ENCODE results near the gene HSPB2. TPM values are rescaled to one million over a fixed set of nuclear protein-coding genes. Genes with fewer than 3 reads are reported as not detected.

HSPB2 gene
- total and polyA plus RNA-seq, 10 of the 15 experiments (the other 5 are each of a cell fraction or from before 2014, with no cell fraction given): not detected

Small RNA genes within 50 kb of the gene (small RNA-seq; reads per million reads assigned to genes)
- gene C11orf52 (not detected), gene GNG5P3 (not detected), gene RNA5SP351 (0.12 reads per million), gene RPL37AP8 (0.16 reads per million)

Other genes with a start within 250 kb of the HSPB2 start
Only the 7 nearest of the 12 such genes appear.
- gene ALG9, start 41.2 kb upstream of the HSPB2 start, total RNA-seq (2014; rRNA removed): 26.8 and 31.0 TPM in 2 replicates
- gene ALG9, start 41.2 kb upstream of the HSPB2 start, total RNA-seq (2014; rRNA removed; fragmentation: Illumina TruSeq; extraction: Trizol): 25.4 and 27.4 TPM in 2 replicates
- gene ALG9, start 41.2 kb upstream of the HSPB2 start, total RNA-seq (2021): 22.5 and 22.7 TPM in 2 replicates
- 41.6 and 44.5 TPM in 2 replicates for gene ALG9, start 41.2 kb upstream of the HSPB2 start, polyA plus RNA-seq (2011; rRNA removed)
- 33.4 and 40.3 TPM in 2 replicates for gene ALG9, start 41.2 kb upstream of the HSPB2 start, polyA plus RNA-seq (2014; fragmentation: Illumina TruSeq; extraction: Trizol)
- 10 to 100 TPM; 10.8 to 22.1 TPM for gene ALG9, start 41.2 kb upstream of the HSPB2 start, polyA plus RNA-seq (2014; fragmentation: Nextera tagmentation; extraction: Ambion mirVana)
- gene ALG9, start 41.2 kb upstream of the HSPB2 start, polyA plus RNA-seq (2014; rRNA removed): 20.3 and 23.5 TPM in 2 replicates
- 10 to 100 TPM; 25.4 to 25.6 TPM for gene ALG9, start 41.2 kb upstream of the HSPB2 start, polyA plus RNA-seq (2016; fragmentation: Nextera tagmentation; extraction: Ambion mirVana)
- gene FDXACB1, start 33.6 kb upstream of the HSPB2 start, total RNA-seq (2014; rRNA removed): 9.1 and 9.3 TPM in 2 replicates
- 9.7 and 10.6 TPM in 2 replicates for gene FDXACB1, start 33.6 kb upstream of the HSPB2 start, total RNA-seq (2014; rRNA removed; fragmentation: Illumina TruSeq; extraction: Trizol)
- 6.8 and 7.4 TPM in 2 replicates for gene FDXACB1, start 33.6 kb upstream of the HSPB2 start, total RNA-seq (2021)
- 10.3 and 11.7 TPM in 2 replicates for gene FDXACB1, start 33.6 kb upstream of the HSPB2 start, polyA plus RNA-seq (2011; rRNA removed)
- 8.0 and 8.7 TPM in 2 replicates for gene FDXACB1, start 33.6 kb upstream of the HSPB2 start, polyA plus RNA-seq (2014; fragmentation: Illumina TruSeq; extraction: Trizol)
- gene FDXACB1, start 33.6 kb upstream of the HSPB2 start, polyA plus RNA-seq (2014; fragmentation: Nextera tagmentation; extraction: Ambion mirVana): 10 to 100 TPM in 1 of 2 experiments, 1 to 10 TPM in 1; 8.6 to 13.3 TPM
- 7.3 and 7.5 TPM in 2 replicates for gene FDXACB1, start 33.6 kb upstream of the HSPB2 start, polyA plus RNA-seq (2014; rRNA removed)
- gene FDXACB1, start 33.6 kb upstream of the HSPB2 start, polyA plus RNA-seq (2016; fragmentation: Nextera tagmentation; extraction: Ambion mirVana): 10 to 100 TPM; 10.8 to 11.5 TPM
- 36.0 and 39.7 TPM in 2 replicates for gene CFAP68, start 33.2 kb upstream of the HSPB2 start, total RNA-seq (2014; rRNA removed)
- gene CFAP68, start 33.2 kb upstream of the HSPB2 start, total RNA-seq (2014; rRNA removed; fragmentation: Illumina TruSeq; extraction: Trizol): 54.2 and 62.3 TPM in 2 replicates
- gene CFAP68, start 33.2 kb upstream of the HSPB2 start, total RNA-seq (2021): 32.5 and 35.7 TPM in 2 replicates
- gene CFAP68, start 33.2 kb upstream of the HSPB2 start, polyA plus RNA-seq (2011; rRNA removed): 78.1 and 97.3 TPM in 2 replicates
- gene CFAP68, start 33.2 kb upstream of the HSPB2 start, polyA plus RNA-seq (2014; fragmentation: Illumina TruSeq; extraction: Trizol): 84.4 and 108 TPM in 2 replicates
- gene CFAP68, start 33.2 kb upstream of the HSPB2 start, polyA plus RNA-seq (2014; fragmentation: Nextera tagmentation; extraction: Ambion mirVana): 10 to 100 TPM; 72.7 to 83.7 TPM
- 53.2 and 65.9 TPM in 2 replicates for gene CFAP68, start 33.2 kb upstream of the HSPB2 start, polyA plus RNA-seq (2014; rRNA removed)
- 10 to 100 TPM; 60.7 to 61.8 TPM for gene CFAP68, start 33.2 kb upstream of the HSPB2 start, polyA plus RNA-seq (2016; fragmentation: Nextera tagmentation; extraction: Ambion mirVana)
- not detected in 2 replicates for gene CRYAB, start 964 bp upstream of the HSPB2 start, total RNA-seq (2014; rRNA removed)
- gene CRYAB, start 964 bp upstream of the HSPB2 start, total RNA-seq (2014; rRNA removed; fragmentation: Illumina TruSeq; extraction: Trizol): not detected in 2 replicates
- not detected in 2 replicates for gene CRYAB, start 964 bp upstream of the HSPB2 start, total RNA-seq (2021)
- gene CRYAB, start 964 bp upstream of the HSPB2 start, polyA plus RNA-seq (2011; rRNA removed): not detected in 2 replicates
- not detected in 2 replicates for gene CRYAB, start 964 bp upstream of the HSPB2 start, polyA plus RNA-seq (2014; fragmentation: Illumina TruSeq; extraction: Trizol)
- not detected for gene CRYAB, start 964 bp upstream of the HSPB2 start, polyA plus RNA-seq (2014; fragmentation: Nextera tagmentation; extraction: Ambion mirVana)
- gene CRYAB, start 964 bp upstream of the HSPB2 start, polyA plus RNA-seq (2014; rRNA removed): not detected in 2 replicates
- gene CRYAB, start 964 bp upstream of the HSPB2 start, polyA plus RNA-seq (2016; fragmentation: Nextera tagmentation; extraction: Ambion mirVana): 1 to 10 TPM in 1 of 2 experiments, under 1 TPM in 1; 0.72 to 1.0 TPM
- not detected in 2 replicates for gene C11orf52, start 6.2 kb downstream of the HSPB2 start, total RNA-seq (2014; rRNA removed)
- not detected in 2 replicates for gene C11orf52, start 6.2 kb downstream of the HSPB2 start, total RNA-seq (2014; rRNA removed; fragmentation: Illumina TruSeq; extraction: Trizol)
- gene C11orf52, start 6.2 kb downstream of the HSPB2 start, total RNA-seq (2021): not detected in 2 replicates
- not detected in 2 replicates for gene C11orf52, start 6.2 kb downstream of the HSPB2 start, polyA plus RNA-seq (2011; rRNA removed)
- not detected in 2 replicates for gene C11orf52, start 6.2 kb downstream of the HSPB2 start, polyA plus RNA-seq (2014; fragmentation: Illumina TruSeq; extraction: Trizol)
- gene C11orf52, start 6.2 kb downstream of the HSPB2 start, polyA plus RNA-seq (2014; fragmentation: Nextera tagmentation; extraction: Ambion mirVana): not detected
- not detected in 2 replicates for gene C11orf52, start 6.2 kb downstream of the HSPB2 start, polyA plus RNA-seq (2014; rRNA removed)
- not detected for gene C11orf52, start 6.2 kb downstream of the HSPB2 start, polyA plus RNA-seq (2016; fragmentation: Nextera tagmentation; extraction: Ambion mirVana)
- 0.62 and 2.2 TPM in 2 replicates for gene DIXDC1, start 24.6 kb downstream of the HSPB2 start, total RNA-seq (2014; rRNA removed)
- gene DIXDC1, start 24.6 kb downstream of the HSPB2 start, total RNA-seq (2014; rRNA removed; fragmentation: Illumina TruSeq; extraction: Trizol): 0.89 and 1.0 TPM in 2 replicates
- gene DIXDC1, start 24.6 kb downstream of the HSPB2 start, total RNA-seq (2021): 1.1 and 1.4 TPM in 2 replicates
- gene DIXDC1, start 24.6 kb downstream of the HSPB2 start, polyA plus RNA-seq (2011; rRNA removed): 0.10 and 0.17 TPM in 2 replicates
- gene DIXDC1, start 24.6 kb downstream of the HSPB2 start, polyA plus RNA-seq (2014; fragmentation: Illumina TruSeq; extraction: Trizol): 0.82 and 0.93 TPM in 2 replicates
- under 1 TPM; 0.23 to 0.26 TPM for gene DIXDC1, start 24.6 kb downstream of the HSPB2 start, polyA plus RNA-seq (2014; fragmentation: Nextera tagmentation; extraction: Ambion mirVana)
- gene DIXDC1, start 24.6 kb downstream of the HSPB2 start, polyA plus RNA-seq (2014; rRNA removed): 0.55 and 0.88 TPM in 2 replicates
- gene DIXDC1, start 24.6 kb downstream of the HSPB2 start, polyA plus RNA-seq (2016; fragmentation: Nextera tagmentation; extraction: Ambion mirVana): under 1 TPM; 0.39 to 0.44 TPM
- gene DLAT, start 112.7 kb downstream of the HSPB2 start, total RNA-seq (2014; rRNA removed): 51.2 and 54.1 TPM in 2 replicates
- 44.3 and 45.6 TPM in 2 replicates for gene DLAT, start 112.7 kb downstream of the HSPB2 start, total RNA-seq (2014; rRNA removed; fragmentation: Illumina TruSeq; extraction: Trizol)
- 38.2 and 38.8 TPM in 2 replicates for gene DLAT, start 112.7 kb downstream of the HSPB2 start, total RNA-seq (2021)
- gene DLAT, start 112.7 kb downstream of the HSPB2 start, polyA plus RNA-seq (2011; rRNA removed): 42.0 and 43.8 TPM in 2 replicates
- 55.2 and 67.2 TPM in 2 replicates for gene DLAT, start 112.7 kb downstream of the HSPB2 start, polyA plus RNA-seq (2014; fragmentation: Illumina TruSeq; extraction: Trizol)
- gene DLAT, start 112.7 kb downstream of the HSPB2 start, polyA plus RNA-seq (2014; fragmentation: Nextera tagmentation; extraction: Ambion mirVana): 10 to 100 TPM; 16.5 to 21.4 TPM
- 27.9 and 36.0 TPM in 2 replicates for gene DLAT, start 112.7 kb downstream of the HSPB2 start, polyA plus RNA-seq (2014; rRNA removed)
- 10 to 100 TPM; 71.3 to 79.9 TPM for gene DLAT, start 112.7 kb downstream of the HSPB2 start, polyA plus RNA-seq (2016; fragmentation: Nextera tagmentation; extraction: Ambion mirVana)